GM12874 (cell line): ENCODE results near the gene CDK6.

Experiments
- TF ChIP-seq, protein P1 (sequence below): IDR thresholded peaks from 2 replicates; pipeline ENCODE4 v1.5.1; 2011; ENCODE audit warnings: low read depth, mild to moderate bottlenecking, control low read depth, low read length, moderate library complexity; ENCODE audit not compliant: insufficient read depth

Gene CDK6

GRCh38 chr7:92777993-92778392 lies 58.4 kb downstream of the CDK6 start:
- TF ChIP-seq, protein P1, sequence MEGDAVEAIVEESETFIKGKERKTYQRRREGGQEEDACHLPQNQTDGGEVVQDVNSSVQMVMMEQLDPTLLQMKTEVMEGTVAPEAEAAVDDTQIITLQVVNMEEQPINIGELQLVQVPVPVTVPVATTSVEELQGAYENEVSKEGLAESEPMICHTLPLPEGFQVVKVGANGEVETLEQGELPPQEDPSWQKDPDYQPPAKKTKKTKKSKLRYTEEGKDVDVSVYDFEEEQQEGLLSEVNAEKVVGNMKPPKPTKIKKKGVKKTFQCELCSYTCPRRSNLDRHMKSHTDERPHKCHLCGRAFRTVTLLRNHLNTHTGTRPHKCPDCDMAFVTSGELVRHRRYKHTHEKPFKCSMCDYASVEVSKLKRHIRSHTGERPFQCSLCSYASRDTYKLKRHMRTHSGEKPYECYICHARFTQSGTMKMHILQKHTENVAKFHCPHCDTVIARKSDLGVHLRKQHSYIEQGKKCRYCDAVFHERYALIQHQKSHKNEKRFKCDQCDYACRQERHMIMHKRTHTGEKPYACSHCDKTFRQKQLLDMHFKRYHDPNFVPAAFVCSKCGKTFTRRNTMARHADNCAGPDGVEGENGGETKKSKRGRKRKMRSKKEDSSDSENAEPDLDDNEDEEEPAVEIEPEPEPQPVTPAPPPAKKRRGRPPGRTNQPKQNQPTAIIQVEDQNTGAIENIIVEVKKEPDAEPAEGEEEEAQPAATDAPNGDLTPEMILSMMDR = no peak

DNA sequence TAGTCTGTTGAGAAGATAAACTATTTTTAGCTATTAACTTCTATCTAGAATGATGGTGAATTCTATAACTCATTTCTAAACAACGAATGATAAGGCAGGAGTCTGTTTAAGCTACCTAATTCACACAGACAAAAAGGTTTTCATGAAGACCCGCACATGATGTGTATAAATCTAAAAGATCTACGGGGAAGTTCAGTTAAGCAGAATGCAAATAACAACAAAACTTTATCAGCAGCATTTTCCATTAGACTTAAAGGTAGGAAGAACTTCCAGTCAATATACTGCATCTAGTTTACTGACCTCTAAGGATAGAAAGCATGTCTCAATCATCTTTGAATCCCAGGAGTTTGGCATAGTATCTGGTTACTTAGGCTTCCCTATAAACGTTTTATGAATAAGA lies 62.6 kb downstream of the CDK6 start:
- TF ChIP-seq, protein P1 = no peak

DNA sequence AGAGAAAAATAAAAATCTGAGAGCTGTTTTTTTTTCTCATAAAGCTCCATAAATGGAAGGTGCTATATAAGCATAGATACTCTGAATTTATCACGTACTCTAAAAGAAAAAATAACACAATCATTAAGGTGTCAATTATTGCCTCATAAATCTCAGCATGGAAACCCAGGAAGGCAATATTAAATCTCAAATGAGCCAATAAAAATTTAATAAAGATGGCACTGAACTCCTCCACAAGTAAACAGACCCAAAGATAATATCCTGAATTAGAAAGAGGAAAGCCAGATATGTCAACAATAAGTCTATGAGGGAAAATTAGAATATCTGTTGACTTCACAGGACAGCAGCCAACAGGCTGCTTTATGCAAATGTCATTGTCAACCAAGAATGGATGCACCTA lies 66.5 kb downstream of the CDK6 start:
- TF ChIP-seq, protein P1 = no peak

GRCh38 chr7:92769394-92769699 lies 67.0 kb downstream of the CDK6 start:
- TF ChIP-seq, protein P1 = no peak

GRCh38 chr7:92768501-92769393 lies 67.6 kb downstream of the CDK6 start:
- TF ChIP-seq, protein P1 = no peak

- TF ChIP-seq, protein P1 = no peak
Measured at GRCh38 chr7:92767437-92767836, 68.9 kb downstream of the CDK6 start.

DNA sequence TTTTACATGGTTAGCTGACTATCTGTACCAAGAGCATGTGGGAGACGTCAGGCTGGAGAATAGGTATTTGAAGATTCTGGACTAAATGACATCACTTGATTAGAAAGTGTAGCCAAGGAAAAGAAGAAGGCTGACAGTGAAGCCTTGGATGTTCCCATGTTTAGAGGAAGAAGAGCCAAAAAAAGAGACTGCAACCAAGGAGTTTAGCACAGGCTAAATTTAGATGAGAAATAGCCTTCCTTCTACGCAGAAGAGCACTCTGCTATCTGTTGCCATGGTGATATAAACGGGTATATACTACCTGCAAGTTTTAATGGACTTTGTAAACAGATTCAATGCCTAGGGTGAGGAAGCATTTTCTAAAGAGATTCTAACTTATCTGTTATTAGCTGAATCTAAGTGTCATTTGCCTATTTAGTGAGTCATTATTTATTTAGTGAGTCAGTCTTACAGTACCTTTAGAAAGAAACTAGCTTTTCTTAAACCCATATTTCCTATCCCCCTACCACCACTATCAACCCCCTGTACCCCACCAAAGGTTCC lies 69.8 kb downstream of the CDK6 start:
- TF ChIP-seq, protein P1 = no peak
